ENCODE measurements around the gene XRCC1. TPM values are rescaled to one million over a fixed set of nuclear protein-coding genes. Genes with fewer than 3 reads are reported as not detected.

Gene XRCC1
- total and polyA plus RNA-seq, 9 of the 15 experiments (the other 6 are each of a cell fraction or from before 2014, with no cell fraction given): 1.5 to 36.9 (median 24.9) TPM

- TF ChIP-seq CEBPG (CRISPR knock-in tag; IDR thresholded peaks at IDR 0.05) (no peak; the same call in 1 of the 2 replicates), CEBPG (tag; conservative IDR thresholded peaks at IDR 0.05 in 1 of 2, IDR thresholded peaks at IDR 0.05 in 1 of 2) (no peak), MNT (conservative IDR thresholded peaks at IDR 0.05) (peak; percentile 28 to 69; a peak in 2 of 4 replicates), HMBOX1 (IDR thresholded peaks at IDR 0.05) (no peak), SMAD4 (CRISPR knock-in tag; conservative IDR thresholded peaks at IDR 0.05) (peak; percentile 86), BRCA1 (IDR thresholded peaks at IDR 0.05) (no peak), BRCA1 (CRISPR knock-in tag; IDR thresholded peaks at IDR 0.05) (no peak), ZNF324 (CRISPR knock-in tag; IDR thresholded peaks at IDR 0.05) (no peak), POLR2H (tag; IDR thresholded peaks at IDR 0.05; ENCODE audit: low read depth) (peak; percentile 86), MGA (IDR thresholded peaks at IDR 0.05) (peak; percentile 87), SUPT5H (IDR thresholded peaks at IDR 0.05) (peak; percentile 85), EHMT2 (IDR thresholded peaks at IDR 0.05) (no peak), MIER1 (IDR thresholded peaks at IDR 0.05; ENCODE audit: low read depth) (no peak)
Observed at GRCh38 chr19:43619262-43620060, 44.1 kb upstream of the XRCC1 start, which contains the start of gene ZNF428 (continued).
